Measurements from ENCODE around the gene ABCA13.

The ABCA13 gene

DNA sequence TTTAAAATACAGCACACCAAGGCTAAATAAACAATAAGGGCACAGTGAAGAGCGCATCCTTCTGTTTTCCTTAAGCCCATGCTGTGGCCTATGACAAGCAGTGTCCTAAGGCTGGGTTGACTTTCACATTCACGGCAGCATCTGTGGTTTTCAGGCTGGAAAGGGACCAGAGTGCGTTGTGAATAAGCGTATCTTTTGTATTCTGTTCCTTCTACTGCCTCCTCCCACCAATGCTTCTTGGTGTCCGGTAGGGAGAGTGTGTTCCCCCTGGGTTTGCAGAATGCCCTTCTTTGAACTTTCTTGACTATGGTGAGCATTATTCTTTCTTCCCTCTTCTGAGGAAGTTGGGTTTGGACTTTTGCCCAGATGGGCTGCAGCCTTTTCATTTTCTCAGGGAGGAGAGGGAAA lies 73.6 kb downstream of the ABCA13 start:
- peak; percentile 69 for DNase-seq

DNA sequence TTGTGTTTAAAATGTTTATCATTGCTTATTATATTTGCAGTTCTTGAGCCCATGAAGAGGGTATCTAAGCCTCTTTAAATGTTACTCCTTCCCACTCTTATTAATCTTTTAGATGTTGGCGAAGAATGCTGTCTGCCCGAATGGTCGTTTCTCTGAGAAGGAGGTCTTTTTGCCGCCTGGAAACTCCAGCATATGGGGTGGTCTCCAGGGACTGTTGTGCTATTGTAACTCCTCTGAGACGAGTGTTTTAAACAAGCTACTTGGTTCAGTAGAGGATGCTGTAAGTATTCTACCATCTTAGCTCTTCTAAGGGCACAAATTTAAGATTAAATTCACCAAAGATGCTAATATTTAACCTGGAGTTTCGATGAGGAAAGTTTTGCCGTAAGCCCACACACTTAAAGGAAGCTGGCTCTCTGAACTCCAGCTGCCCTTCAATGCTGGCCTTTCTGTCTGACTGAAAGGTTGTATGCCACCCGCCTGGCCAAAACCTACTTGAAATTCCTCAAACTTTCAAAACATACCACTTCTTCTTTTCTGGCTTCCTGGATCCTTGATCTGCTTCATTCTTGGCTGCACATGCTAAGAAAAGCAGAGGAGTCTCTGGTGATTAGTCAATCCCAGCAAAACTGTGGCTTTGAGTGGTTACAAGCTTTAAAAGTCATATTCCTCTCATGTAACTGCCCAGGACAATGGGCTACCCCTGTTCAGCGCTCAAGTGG lies 74.7 kb downstream of the ABCA13 start:
- peak; percentile 44 for DNase-seq

DNA sequence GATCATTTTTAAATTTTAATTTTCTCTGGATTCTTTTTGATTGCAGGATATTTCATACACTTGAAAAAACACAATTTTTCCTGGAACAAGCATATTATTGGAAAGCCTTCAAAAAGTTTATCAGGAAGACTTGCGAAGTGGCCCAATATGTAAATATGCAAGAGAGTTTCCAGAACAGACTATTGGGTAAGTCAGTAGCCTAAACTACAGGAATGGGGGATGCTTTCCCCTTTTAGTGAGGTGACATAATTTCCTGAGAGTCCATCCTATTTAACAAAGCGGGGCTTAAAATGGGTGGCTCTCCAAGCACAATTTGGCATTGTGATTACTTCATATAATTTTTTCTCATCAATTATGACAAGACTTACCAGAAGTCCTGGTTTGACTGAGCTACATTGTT lies 77.9 kb downstream of the ABCA13 start:
- no peak for DNase-seq

DNA sequence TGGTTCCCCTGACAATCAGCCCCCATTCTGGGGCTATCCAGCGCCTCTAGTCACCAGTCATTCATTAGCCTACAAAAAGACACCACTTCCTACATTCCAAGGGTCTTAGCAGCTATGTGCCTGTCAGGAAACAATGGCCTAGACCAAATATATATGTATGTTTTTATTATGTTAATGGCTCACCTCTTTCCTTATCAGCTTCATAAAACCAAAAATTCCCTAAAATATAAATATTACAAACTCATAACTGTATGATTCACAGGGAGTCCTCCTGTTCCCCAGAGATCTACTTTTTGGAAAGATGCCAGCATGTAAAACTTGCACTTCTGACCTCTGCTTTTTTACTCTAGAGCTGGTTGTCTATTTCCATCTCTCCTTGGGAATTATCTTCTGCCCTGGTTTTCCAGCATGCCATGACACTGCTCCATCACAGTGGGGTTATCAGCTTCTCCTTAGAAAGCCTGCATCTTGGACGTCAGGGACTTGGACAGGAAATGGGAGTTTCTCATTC lies 79.2 kb downstream of the ABCA13 start:
- DNase-seq, result no peak

DNA sequence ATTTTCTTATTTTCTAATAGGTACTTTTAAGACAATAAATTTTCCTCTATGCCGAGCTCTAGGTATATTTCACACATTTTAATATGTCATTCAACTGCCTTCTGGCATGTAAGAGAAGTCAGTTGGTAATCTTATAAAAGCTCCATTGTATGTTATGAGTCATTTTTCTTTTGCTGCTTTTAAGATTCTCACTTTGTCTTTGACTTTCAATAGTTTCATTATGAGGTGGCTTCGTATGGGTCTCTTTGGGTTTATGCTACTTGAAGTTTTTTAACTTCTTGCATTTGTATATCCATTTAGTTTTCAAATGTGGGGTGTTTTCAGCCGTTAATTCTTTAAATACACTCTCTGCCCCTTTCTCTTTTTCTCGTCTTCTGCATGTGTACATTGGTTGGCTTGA lies 80.5 kb downstream of the ABCA13 start:
- no peak for DNase-seq

DNA sequence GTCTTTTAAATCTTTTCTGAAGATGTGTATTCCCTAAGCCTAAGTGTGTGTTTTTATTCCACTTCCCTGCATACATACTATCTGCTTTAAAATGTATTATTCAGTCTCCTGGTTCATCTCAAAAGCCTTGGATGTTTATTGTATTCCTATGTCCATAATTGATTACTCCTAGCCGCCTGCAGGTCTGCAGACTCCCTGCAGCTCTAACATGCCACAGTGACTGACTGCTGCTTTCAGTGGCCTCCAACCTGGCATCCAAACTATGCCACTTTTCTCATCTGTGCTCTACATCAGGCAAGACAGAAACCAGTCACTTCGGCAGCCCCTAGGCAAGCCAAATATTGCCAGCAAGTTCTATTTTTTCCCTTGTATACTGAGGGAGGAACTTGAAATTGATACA lies 81.7 kb downstream of the ABCA13 start:
- DNase-seq, result no peak

DNA sequence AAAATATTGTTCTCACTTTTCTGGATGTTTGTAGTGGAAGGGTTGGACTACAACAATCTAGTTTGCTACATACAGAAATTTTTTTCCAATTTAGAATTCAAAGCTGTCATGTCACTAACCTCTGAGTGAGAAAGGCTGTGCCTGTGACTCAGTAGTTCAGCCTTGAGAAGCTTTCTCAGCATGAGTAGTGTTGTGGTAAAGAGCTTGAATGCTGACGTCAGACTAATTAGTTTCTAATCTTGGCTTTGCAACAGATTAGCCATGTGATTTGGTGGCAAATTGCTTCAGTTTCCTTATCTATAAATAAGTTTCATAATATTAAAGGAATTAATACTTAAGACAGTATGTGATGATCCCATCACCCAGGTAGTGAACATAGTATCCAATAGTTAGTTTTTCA lies 83.8 kb downstream of the ABCA13 start:
- no peak for DNase-seq

DNA sequence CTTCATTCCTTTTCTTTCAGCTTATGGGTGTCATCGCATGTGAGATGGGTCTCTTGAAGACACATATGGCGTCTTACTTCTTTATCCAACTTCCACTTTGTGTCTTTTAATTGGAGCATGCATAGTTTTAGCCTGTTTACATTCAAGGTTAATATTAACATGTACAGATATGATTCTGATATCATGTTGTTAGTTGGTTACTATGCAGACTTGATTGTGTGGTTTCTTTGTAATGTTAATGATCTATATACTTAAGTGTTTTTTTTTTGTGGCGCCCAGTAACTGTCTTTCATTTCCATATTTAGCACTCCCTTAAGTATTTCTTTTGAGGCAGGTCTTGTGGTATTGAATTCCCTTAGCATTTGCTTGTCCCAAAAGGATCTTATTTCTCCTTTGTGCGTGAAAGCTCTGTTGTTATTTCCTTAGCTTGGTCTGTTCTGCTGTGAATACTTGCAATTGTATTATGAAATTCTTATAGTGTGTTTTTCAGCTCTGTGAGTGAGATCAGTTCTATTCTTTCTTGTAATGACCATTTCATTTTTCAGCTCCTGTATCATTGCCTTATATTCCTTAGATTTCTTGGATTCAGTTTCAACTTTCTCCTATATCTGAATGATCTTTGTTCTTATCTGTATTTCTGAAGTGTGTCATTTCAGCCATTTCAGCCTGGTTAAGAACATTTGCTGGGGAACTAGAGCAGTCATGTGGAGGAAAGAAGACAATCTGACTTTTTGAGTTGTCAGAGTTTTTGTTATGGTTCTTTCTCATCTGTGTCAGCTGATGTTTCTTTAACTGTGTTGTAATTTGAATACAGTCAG lies 88.4 kb downstream of the ABCA13 start:
- DNase-seq, result no peak

DNA sequence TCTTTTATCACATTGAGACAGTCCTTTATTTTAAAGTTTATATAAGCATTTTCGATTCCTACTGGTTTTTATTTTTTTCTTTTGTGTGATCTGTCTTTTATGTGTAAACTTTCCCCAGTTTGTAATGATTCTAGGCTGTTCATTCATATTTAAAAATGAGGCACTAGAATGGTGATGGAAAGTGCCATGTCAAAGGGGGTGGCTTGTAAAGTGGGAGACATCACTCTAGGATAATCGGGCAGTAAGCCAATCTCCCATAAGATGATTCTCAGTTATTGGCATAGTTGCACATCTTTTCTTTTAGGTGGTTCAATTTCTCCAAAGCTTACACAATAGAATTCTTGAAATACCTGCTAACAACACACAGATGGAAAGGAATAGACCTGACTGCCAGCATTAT lies 90.4 kb downstream of the ABCA13 start:
- no peak for DNase-seq

DNA sequence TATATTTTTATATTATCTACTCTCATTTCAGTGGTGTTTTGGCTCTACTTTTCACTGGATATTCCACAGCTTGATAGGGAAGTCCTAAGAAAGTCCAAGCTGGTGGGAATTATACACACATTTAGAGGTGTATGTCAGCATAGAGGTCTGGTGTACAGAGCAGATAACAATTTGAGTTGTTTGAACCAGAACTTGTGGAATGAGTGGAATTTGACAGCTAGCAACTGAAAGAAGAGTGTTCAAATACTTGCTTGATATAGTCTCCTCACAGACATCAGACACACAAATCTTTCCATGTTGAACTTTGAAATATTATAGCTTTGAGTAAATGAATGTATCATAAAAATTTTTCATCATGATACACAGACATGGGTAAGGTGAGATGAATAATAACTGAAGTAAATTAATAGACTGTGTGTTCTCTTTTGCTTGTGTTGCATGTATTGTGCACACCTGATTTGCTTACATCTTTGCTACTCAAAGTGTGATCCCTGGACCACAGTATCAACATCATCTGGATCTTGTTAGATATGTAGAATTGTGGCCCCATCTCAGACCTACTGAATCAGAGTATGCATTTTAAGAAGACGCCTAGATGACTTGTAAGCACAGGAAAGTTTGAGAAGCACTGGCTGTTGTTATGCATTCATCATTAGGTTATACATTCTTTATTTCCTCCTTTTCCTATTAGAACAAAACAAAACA lies 91.5 kb downstream of the ABCA13 start:
- DNase-seq, result no peak

DNA sequence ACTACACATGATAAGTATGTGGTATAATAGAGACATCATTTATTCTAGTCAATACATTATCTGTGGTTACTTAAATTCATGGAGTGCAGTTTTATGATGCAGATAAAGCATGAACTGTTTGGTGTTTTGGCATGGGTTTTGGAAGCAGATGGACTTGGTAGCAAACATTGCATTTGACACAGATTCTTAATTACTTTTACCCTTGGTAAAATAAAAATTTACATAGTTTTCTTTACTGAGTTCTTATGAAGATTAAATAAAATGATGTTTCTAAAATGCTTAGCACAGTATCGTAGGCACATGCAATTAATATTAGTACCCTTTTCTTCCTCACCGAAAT lies 92.0 kb downstream of the ABCA13 start:
- no peak for DNase-seq

DNA sequence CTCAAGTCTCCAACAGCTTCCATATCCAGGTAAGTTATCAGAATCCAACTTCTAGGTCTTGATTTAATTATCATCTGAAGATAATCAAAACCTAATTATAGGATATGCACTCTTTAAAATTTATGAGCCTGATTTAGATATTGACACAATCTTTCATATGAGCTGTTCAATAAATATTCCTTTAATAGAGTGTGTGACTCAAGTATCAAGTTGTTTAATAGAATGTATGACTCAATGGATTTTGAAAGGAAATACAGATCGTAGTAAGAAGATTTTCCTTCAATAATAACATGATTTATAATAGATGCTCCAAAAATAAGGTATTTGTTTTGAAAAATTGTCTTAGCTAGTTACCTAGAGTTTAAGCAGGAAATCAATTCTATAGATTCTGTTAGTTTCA lies 97.8 kb downstream of the ABCA13 start:
- DNase-seq, result no peak

DNA sequence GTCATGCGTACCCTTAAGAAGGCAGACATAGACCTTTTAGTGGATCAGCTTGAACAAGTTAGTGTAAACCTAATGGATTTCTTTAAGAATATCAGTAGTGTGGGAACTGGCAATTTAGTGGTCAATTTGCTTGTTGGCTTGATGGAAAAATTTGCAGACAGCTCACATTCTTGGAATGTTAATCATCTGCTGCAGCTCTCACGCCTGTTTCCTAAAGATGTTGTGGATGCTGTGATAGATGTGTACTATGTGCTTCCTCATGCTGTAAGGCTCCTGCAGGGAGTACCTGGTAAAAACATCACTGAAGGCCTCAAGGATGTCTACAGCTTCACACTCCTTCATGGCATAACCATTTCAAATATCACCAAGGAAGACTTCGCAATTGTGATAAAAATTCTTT lies 103.4 kb downstream of the ABCA13 start:
- no peak for DNase-seq

DNA sequence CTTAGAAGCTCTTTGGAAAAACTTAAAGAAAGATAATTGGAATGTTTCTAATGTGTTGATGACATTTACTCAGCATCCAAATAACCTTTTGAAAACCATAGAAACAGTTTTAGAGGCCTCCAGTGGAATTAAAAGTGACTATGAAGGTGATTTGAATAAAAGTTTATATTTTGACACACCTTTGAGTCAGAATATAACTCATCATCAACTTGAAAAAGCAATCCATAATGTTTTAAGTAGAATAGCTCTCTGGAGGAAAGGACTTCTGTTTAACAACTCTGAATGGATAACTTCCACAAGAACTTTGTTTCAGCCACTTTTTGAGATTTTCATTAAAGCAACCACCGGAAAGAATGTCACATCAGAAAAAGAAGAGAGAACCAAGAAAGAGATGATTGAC lies 108.2 kb downstream of the ABCA13 start:
- DNase-seq, result no peak

DNA sequence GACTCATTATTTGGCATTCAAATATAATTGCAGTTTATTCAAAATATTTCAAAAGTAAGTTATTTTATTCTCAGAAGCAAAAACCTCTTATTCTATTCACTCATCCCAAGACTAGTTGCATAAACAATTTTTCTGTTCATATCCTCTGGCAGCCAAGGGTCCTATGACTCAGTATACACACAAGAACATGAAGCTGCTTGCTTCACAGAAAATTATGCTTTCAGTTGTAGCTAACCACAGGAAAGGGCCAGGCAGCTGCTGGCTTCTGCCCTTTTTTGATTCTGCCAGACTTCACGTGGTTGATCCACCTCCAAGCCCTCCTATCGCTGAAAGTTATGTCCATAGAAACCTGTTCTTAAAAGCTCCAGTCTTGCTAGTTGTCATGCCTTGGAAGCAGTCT lies 108.8 kb downstream of the ABCA13 start:
- peak; percentile 32 for DNase-seq

DNA sequence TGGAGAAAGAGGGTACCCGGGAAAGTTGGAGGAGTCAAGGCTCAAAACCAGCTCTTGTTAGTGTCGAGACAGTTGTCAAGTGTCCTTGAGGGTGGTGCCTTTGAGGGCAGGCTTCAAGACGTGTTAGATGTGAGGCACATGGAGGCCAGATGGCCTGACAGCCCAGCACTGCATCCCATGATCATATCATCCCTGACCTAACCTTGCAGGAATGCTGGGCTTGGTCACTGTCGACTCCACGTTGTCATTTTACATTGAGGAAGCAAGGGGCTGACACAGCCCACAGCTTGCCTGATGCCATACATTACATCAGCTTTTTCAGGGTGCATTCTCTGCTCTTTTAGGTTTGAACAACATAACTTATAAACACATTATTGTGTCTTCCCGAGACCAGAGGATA lies 114.1 kb downstream of the ABCA13 start:
- DNase-seq, result no peak

DNA sequence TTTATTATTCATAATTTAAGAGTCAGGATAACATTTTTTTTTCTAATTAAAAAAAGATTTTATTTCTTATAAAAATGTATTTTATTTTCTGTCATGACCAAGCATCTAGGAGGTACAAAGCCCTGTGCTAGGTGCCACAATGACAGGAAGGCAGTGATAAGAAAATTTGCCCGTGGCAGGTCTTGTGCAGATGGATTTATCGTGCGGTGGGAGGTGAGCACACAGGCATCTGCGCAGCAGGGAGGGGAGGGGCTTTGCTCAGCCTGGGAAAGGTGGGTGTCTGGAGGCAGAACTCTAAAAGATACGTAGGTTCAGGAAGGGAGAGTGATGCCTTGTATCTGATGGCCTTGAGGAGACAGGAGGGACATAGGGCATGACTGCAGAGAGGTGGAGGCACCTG lies 115.6 kb downstream of the ABCA13 start:
- DNase-seq, result no peak

DNA sequence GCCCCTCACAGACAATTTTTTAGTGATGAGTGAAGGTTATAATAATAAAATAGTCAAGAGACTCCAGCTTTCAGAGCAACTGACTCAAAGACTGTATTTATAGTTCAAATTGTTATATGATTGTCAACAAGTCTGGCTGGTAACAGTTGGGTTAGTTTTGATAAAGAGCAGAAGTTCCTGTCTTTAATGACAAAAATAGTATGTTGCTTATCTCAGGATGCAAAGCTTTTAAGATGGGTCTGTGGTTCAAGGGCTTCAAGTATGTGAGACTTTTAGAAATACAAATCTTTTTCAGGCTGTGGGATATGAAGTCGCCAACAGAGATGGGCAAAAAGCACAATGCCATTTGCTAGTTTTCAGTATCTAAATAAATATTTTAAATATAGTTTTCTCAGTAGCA lies 118.4 kb downstream of the ABCA13 start:
- peak; percentile 19 for DNase-seq

DNA sequence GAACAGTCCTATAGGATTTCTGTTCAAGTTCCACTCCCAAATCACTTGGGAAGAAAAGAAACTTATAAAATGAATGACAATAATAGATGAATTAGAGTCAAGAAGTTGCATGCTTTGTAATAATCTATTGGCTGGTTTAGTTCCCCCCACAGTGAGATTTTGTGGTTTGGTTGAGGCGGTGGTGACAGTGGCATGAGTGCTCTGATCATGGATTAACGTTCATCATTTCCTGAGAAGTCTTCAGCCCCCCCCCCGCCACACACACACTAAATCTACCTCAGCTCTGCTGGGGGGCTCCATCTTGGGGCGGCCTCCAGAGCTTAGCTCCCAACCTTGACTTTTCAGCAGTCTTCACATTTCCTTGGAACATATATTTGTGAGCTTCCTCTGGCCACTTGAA lies 121.7 kb downstream of the ABCA13 start:
- DNase-seq, result no peak

DNA sequence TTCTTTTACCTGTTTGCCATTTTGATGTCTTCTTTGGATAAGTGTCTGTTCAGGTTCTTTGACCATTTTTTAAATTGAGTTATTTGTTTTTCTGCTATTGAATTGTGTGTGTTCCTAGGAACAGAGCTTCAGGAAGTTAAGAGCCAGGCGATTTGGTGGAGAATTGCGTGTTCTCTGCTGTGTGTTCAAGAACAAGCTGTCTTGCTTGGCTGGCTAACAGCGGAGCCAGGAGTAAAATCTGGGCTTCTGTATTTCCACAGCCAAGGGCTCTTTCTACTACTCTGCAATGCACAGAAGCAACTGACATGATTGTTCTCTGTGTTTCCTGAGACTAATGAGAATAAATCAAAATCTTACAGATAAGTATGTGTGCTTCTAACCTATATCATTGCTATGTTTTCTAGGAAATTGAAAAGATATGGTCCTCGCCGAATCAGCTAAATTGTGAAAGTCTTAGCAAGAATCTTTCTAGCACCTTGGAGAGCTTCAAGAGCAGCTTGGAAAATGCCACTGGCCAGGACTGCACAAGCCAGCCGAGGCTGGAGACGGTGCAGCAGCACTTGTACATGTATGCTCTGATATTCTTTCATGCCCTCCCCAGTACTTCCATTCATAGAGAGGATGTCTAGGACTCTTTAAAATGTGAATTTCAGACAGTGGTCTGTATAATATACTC lies 124.2 kb downstream of the ABCA13 start:
- no peak for DNase-seq

DNA sequence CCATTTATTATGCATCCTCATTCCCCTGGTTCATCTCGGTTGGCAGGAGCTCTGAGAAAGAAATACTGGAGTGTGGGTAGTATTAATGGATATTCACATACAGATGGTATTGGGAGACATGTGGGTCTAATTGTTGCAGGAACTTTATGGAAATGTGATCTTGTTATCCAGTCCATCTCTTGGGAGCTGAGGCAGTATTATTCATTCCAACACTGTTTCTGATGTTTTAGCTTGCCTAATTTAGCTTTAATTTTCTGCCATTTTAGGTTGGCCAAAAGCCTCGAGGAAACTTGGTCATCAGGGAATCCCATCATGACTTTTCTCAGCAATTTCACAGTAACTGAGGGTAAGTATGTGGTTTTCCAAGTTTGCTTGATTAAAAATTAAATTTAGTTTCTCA lies 125.7 kb downstream of the ABCA13 start:
- no peak for DNase-seq

DNA sequence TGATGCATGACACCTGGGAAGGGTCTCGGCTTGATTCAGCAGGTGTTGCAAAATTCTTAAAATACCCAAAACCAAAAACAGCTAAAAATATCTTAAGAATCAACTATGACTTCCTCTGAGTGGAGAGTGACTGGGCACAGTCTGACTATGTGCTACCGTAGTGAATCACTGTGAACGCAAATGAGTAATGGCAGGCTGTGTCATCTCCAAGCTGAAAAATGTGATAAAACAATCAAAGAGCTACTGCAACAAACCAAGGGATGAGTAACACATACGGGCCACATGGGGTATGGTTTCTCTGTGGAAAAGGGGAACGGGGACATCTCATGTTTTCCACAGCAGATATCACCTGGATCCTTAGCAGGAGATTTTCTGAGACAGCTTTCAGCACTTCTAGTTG lies 127.5 kb downstream of the ABCA13 start:
- DNase-seq, result no peak

DNA sequence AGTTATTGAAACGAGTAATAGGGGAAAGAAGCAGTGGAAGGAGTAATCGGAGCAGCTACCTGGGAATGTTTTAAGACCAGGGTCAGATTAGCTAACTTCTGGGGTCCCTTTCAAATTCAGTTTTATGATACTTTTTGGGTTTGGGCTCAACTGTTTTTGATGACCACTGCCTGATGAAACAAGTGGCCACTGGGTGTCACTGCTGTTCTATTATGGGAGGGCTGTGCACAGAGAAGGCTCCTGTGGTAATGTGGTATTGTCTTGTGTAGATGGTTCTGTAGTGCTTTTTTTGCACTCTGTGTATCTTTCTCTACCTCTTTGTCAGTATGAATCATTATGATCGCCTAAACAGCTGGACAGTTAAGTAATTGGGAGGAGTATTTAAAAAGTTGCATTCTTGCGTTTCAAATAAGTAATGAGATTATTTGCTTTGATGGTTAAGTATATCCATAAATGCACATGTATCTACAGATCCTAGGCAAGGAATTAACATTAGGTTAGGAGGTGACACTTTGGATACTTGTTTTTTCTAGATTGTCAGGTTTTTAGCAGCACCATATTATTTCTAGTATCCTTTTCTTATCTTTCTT lies 128.4 kb downstream of the ABCA13 start:
- peak; percentile 42 for DNase-seq

All from GDM1 (cell line).